Activated T-cell treated with anti-CD3 and anti-CD28 coated beads, Interleukin-2, amount 50 U/mL, for 48 hours (primary cell): ENCODE data around the gene DENND4C.

ENCODE experiments used
- DNase-seq, 2 experiments: peaks; one replicate each; pipeline ENCODE4 v3.0.0-alpha.2; 2020

Gene DENND4C

DNA sequence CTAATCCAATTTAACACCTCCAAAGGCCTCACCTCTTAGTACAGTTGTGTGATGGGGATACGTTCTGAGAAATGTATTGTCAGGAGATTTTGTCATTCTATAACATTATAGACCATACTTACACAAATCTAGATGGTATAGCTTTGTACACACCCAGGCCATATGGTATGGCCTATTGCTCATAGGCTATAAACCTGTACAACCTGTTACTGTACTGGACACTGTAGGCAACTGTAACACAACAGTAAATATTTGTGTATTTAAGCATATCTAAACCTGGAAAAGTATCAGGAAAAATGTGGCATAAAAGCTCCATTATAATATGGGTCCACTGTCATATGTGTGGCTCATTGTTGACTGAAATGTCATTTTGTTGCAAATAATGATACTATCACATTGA is 190.4 kb downstream of the DENND4C start:
- DNase-seq = no peak
